ENCODE results near the gene SLITRK5. TPM values are rescaled to one million over a fixed set of nuclear protein-coding genes. Genes with fewer than 3 reads are reported as not detected.

SLITRK5 gene
- total RNA-seq, 2 experiments from 2014 or later: not detected

DNA sequence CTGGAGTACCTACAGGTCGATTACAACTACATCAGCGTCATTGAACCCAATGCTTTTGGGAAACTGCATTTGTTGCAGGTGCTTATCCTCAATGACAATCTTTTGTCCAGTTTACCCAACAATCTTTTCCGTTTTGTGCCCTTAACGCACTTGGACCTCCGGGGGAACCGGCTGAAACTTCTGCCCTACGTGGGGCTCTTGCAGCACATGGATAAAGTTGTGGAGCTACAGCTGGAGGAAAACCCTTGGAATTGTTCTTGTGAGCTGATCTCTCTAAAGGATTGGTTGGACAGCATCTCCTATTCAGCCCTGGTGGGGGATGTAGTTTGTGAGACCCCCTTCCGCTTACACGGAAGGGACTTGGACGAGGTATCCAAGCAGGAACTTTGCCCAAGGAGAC is 4.7 kb downstream of the SLITRK5 start:
- intact Hi-C loops (cut with micrococcal nuclease): no loop called here
- Mint-ChIP-seq H3K4me3 (no peak overlapping the region), H3K9me3 (no peaks in the 10 kb centered on the region)

GRCh38 chr13:87676254-87677042 is 5.3 kb downstream of the SLITRK5 start:
- H3K36me3 Mint-ChIP-seq (ENCODE audit: low read depth): peaks cover 6% of the 10 kb centered on the region
- ATAC-seq (no peak), DNase-seq (no peak)
- H3K4me1 Mint-ChIP-seq (ENCODE audit: low read depth): peaks cover 26% of the 10 kb centered on the region
- no peaks in the 10 kb centered on the region for H3K9me3 Mint-ChIP-seq
- intact Hi-C loops (cut with micrococcal nuclease): no loop called here
- CTCF ChIA-PET: no interaction called here
- no peak overlapping the region for H3K27ac Mint-ChIP-seq
- H3K27me3 Mint-ChIP-seq: peaks cover 59% of the 10 kb centered on the region
- no peak for TF ChIP-seq CTCF (IDR thresholded peaks at IDR 0.05)
- H3K4me3 Mint-ChIP-seq: no peak overlapping the region
- POLR2A ChIA-PET: no interaction called here

More for the DNA sequence above, 4.7 kb downstream of the SLITRK5 start:
- Mint-ChIP-seq H3K27me3 (peaks cover 65% of the 10 kb centered on the region), H3K27ac (no peak overlapping the region), H3K4me1 (ENCODE audit: low read depth) (peaks cover 26% of the 10 kb centered on the region), H3K36me3 (ENCODE audit: low read depth) (peaks cover 6% of the 10 kb centered on the region)
- ATAC-seq (no peak), DNase-seq (no peak)
- TF ChIP-seq CTCF (IDR thresholded peaks at IDR 0.05): no peak
- ChIA-PET POLR2A (no interaction called here), CTCF (no interaction called here)

GRCh38 chr13:87677043-87677495 is 5.9 kb downstream of the SLITRK5 start:
- Mint-ChIP-seq H3K27ac (no peak overlapping the region), H3K36me3 (ENCODE audit: low read depth) (peaks cover 6% of the 10 kb centered on the region), H3K4me3 (no peak overlapping the region), H3K4me1 (ENCODE audit: low read depth) (peaks cover 25% of the 10 kb centered on the region), H3K9me3 (no peaks in the 10 kb centered on the region), H3K27me3 (peaks cover 56% of the 10 kb centered on the region)
- intact Hi-C loops (cut with micrococcal nuclease): no loop called here
- TF ChIP-seq CTCF (IDR thresholded peaks at IDR 0.05): no peak
- ChIA-PET POLR2A (no interaction called here), CTCF (no interaction called here)
- no peak for ATAC-seq
- DNase-seq: no peak

DNA sequence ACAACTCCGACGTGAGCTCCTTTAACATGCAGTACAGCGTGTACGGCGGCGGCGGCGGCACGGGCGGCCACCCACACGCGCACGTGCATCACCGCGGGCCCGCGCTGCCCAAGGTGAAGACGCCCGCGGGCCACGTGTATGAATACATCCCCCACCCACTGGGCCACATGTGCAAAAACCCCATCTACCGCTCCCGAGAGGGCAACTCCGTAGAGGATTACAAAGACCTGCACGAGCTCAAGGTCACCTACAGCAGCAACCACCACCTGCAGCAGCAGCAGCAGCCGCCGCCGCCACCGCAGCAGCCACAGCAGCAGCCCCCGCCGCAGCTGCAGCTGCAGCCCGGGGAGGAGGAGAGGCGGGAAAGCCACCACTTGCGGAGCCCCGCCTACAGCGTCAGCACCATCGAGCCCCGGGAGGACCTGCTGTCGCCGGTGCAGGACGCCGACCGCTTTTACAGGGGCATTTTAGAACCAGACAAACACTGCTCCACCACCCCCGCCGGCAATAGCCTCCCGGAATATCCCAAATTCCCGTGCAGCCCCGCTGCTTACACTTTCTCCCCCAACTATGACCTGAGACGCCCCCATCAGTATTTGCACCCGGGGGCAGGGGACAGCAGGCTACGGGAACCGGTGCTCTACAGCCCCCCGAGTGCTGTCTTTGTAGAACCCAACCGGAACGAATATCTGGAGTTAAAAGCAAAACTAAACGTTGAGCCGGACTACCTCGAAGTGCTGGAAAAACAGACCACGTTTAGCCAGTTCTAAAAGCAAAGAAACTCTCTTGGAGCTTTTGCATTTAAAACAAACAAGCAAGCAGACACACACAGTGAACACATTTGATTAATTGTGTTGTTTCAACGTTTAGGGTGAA is 6.6 kb downstream of the SLITRK5 start:
- Mint-ChIP-seq H3K9me3 (no peaks in the 10 kb centered on the region), H3K4me3 (peak overlapping the region; percentile 43), H3K36me3 (ENCODE audit: low read depth) (peaks cover 6% of the 10 kb centered on the region), H3K27me3 (peaks cover 52% of the 10 kb centered on the region), H3K4me1 (ENCODE audit: low read depth) (peaks cover 22% of the 10 kb centered on the region), H3K27ac (no peak overlapping the region)
- ChIA-PET POLR2A (no interaction called here), CTCF (no interaction called here)
- intact Hi-C loops (cut with micrococcal nuclease): no loop called here
- no peak for TF ChIP-seq CTCF (IDR thresholded peaks at IDR 0.05)
- peak; percentile 17 for ATAC-seq
- DNase-seq: peak; percentile 13

DNA sequence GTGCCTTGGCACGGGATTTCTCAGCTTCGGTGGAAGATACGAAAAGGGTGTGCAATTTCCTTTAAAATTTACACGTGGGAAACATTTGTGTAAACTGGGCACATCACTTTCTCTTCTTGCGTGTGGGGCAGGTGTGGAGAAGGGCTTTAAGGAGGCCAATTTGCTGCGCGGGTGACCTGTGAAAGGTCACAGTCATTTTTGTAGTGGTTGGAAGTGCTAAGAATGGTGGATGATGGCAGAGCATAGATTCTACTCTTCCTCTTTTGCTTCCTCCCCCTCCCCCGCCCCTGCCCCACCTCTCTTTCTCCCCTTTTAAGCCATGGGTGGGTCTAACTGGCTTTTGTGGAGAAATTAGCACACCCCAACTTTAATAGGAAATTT is 7.2 kb downstream of the SLITRK5 start:
- no peaks in the 10 kb centered on the region for H3K9me3 Mint-ChIP-seq
- intact Hi-C loops (cut with micrococcal nuclease): no loop called here
- no peak overlapping the region for H3K27ac Mint-ChIP-seq
- ChIA-PET POLR2A (no interaction called here), CTCF (no interaction called here)
- DNase-seq (no peak), ATAC-seq (no peak)
- peak overlapping the region; percentile 43 for H3K4me3 Mint-ChIP-seq
- peaks cover 49% of the 10 kb centered on the region for H3K27me3 Mint-ChIP-seq
- TF ChIP-seq CTCF (IDR thresholded peaks at IDR 0.05): no peak
- H3K36me3 Mint-ChIP-seq (ENCODE audit: low read depth): peaks cover 6% of the 10 kb centered on the region
- H3K4me1 Mint-ChIP-seq (ENCODE audit: low read depth): peaks cover 22% of the 10 kb centered on the region

All from activated CD8-positive, alpha-beta T cell treated with anti-CD3 and anti-CD28 coated beads for 36 hours (primary cell).